Measurements from ENCODE around the gene BTBD9.
"Not testable (repeated sequence)": the region's sequence is repeated elsewhere in the genome, so short reads cannot be mapped to it uniquely, and the experiment has no call there.

The BTBD9 gene

DNA sequence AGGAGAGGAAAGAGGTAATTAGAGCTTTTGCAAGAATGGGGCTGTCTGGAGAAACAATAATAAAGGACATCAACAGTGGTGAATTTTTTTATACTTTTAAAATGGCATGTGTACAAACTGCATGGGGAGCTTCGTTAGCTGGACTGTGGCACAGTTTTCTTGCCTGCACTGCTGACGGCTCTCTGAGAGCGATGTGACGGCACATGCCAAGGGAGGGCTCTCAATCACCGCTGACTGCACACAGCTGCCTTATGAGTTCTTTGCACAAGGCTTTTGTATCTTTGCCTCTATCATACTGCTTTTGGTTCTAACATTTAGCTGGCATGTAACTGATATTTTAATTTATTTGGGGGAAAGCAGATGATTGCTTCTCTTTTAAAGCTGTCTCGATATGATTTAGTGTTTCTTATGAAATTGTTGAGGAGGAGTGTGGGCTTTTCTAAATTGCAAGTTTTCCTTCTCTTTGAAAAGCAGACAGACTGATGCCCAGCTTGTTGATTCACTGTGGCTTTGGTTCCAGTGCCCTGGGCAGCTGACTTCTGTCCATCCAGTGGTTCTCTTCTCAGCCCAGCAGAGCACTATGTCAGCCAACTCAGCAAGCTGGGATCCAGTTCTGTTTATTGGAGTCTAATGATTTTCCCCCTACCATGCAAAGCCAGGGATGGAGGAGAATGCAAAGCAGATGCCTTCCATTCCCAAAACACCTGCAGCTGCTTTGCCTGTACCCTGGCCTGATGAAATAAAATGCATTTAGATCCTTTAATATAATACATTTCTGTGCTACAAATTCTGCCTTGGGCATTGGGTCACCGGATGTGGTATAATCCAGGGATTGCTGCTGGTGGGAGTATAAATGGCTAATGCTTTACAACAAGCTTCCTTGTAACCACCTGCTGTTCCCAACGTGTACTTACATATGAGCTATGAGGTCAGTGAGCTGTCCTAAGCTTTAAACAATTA lies 496.3 kb downstream of the BTBD9 start:
- Mint-ChIP-seq H3K27ac (peak overlapping the region; percentile 16 to 23), H3K27me3 (no peaks in the 10 kb centered on the region), H3K4me3 (no peak overlapping the region), H3K9me3 (no peaks in the 10 kb centered on the region), H3K4me1 (ENCODE audit: low read depth in 2 of 2) (peaks cover 17 to 37% of the 10 kb centered on the region in 2 donors), H3K36me3 (ENCODE audit: insufficient read depth) (peaks cover 22% of the 10 kb centered on the region)
- DNase-seq (no peak), ATAC-seq (replicated peaks) (no peak)

DNA sequence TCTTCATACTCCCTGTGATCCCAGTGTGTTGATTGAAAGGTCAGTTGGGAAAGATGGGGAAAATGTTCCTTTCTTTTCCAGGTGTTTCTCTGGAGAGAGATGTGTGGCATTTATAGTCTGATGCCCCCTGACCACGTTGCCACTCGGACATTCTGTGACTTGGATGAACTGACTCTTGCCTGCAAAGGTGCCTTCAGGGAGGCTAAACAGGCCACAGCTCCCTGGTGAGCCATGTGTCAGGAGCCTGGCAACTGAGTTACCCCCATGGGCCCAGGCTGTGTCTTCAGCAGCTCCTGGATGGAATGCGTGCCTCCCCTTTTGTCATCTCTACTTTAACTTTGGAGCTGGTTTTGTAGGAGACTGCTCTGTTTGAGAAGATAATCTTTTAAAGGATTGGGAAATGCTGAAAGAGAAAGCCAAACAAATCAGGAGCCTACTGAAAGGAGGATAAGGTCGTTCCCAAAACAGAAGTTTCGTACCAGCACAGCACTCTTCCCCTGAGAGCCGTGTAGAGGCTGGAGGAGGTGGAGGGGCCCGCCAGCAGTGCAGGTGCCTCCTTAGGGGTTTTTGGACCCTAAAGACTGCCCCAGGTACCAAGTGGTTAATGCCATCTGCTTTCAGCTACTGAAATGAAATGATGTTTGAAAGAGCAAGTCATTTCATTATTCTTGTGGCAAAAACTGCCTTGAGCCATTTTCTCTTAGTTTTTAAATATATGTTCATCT lies 497.4 kb downstream of the BTBD9 start:
- ATAC-seq (replicated peaks): no peak
- Mint-ChIP-seq H3K36me3 (ENCODE audit: insufficient read depth) (peaks cover 20% of the 10 kb centered on the region), H3K9me3 (no peaks in the 10 kb centered on the region), H3K4me3 (no peak overlapping the region), H3K4me1 (ENCODE audit: low read depth in 2 of 2) (peaks cover 17 to 39% of the 10 kb centered on the region in 2 donors), H3K27me3 (no peaks in the 10 kb centered on the region), H3K27ac (peak overlapping the region; percentile 16 to 23)
- DNase-seq: no peak

DNA sequence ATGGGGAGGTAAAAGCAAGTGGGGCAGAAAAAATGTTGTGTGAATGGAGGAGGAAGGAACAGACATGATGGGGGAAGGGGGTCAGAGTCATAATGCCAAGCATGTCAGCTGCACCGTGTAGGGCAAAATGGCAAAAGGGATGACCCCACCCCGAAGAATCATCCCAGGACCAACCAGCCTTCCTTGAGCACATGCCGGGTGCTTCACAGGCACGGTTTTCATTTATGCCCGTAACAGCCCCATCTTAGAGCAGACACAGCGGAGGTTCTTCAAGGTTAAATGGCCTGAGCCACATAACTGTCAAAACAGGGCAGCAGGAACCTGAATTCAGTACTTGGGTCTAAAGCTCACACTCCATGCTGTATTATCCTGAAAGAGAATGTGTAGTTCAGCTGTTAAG lies 498.0 kb downstream of the BTBD9 start:
- H3K27ac Mint-ChIP-seq: peak overlapping the region in 1 of 2 donors; percentile 47
- H3K27me3 Mint-ChIP-seq: no peaks in the 10 kb centered on the region
- no peaks in the 10 kb centered on the region for H3K9me3 Mint-ChIP-seq
- no peak for ATAC-seq (replicated peaks)
- H3K36me3 Mint-ChIP-seq (ENCODE audit: insufficient read depth): peaks cover 20% of the 10 kb centered on the region
- no peak for DNase-seq
- peaks cover 17 to 41% of the 10 kb centered on the region in 2 donors for H3K4me1 Mint-ChIP-seq (ENCODE audit: low read depth in 2 of 2)
- H3K4me3 Mint-ChIP-seq: no peak overlapping the region

DNA sequence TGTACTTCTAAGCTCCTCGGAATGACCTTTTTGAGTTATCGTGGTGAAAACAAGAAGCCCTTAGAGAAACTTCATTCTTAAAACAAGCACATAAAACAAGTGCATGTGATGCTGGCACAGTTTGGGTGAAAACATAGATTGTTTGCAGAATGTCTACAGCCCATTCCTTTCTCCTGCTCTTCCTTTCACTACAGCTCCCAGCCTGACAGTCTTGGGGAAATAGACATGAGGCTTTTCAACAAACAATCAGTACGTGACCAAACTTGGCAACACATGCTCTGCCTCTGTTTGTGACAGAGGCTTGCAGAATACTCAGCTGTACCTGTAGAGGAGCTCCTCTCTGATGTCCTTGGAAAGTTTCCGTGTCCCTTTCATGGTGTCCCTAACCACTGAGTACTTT lies 498.6 kb downstream of the BTBD9 start:
- DNase-seq (no peak), ATAC-seq (replicated peaks) (no peak)
- H3K27me3 Mint-ChIP-seq: no peaks in the 10 kb centered on the region
- no peaks in the 10 kb centered on the region for H3K9me3 Mint-ChIP-seq
- peaks cover 20% of the 10 kb centered on the region for H3K36me3 Mint-ChIP-seq (ENCODE audit: insufficient read depth)
- no peak overlapping the region for H3K4me3 Mint-ChIP-seq
- peaks cover 17 to 38% of the 10 kb centered on the region in 2 donors for H3K4me1 Mint-ChIP-seq (ENCODE audit: low read depth in 2 of 2)
- H3K27ac Mint-ChIP-seq: peak overlapping the region in 1 of 2 donors; percentile 47

DNA sequence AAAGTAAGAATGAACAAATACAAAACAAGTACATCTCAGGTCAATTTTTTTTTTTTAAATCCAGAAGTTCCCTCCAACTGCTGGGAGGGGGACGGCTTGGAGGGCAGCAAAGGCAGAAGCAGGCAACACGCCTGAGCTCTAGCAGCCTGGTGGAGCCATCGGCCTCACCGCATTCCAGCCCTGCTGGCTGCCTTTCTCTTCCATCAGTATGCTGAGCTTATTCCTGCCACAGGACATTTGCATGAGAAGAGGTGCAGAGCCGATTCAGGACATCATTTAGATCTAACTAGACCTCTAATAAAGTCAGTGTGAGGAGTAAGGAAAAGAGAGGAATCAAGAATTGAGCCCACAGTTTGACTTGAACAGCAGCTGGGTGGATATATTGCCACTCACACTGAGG lies 501.4 kb downstream of the BTBD9 start:
- DNase-seq (no peak), ATAC-seq (replicated peaks) (no peak)
- Mint-ChIP-seq H3K9me3 (no peaks in the 10 kb centered on the region), H3K4me3 (no peak overlapping the region), H3K4me1 (ENCODE audit: low read depth in 2 of 2) (peaks cover 17 to 40% of the 10 kb centered on the region in 2 donors), H3K36me3 (ENCODE audit: insufficient read depth) (peaks cover 11% of the 10 kb centered on the region), H3K27me3 (no peaks in the 10 kb centered on the region), H3K27ac (no peak overlapping the region)

DNA sequence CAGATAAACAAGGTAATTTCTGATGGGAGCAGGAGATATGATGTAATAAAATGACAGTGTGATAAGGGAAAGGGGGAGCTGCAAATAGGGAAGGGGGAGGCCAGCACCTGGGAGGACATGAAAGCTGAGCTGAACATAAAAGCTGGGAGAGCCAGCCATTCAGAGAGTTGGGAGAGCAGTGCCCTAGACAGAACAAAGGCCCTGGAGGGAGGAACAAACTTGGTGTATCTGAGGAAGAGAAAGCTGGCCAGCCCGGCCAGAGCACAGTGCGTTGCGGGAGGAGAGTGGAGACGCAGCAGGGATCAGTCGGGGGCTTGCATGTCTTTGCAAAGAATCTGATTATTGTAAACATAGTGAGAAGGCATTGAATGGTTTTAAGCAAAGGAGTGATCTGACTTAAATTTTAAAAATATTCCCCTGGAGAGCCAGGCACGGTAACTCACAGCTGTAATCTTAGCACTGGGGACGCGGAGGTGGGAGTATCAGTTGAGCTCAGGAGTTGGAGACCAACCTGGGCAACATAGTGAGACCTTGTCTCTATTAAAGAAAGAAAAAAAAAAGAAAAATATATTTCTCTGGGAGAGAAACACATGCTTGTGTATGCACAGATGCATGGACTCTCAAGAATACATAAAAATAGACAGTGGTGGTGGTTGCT lies 502.0 kb downstream of the BTBD9 start:
- Mint-ChIP-seq H3K27me3 (no peaks in the 10 kb centered on the region), H3K4me3 (no peak overlapping the region), H3K27ac (peak overlapping the region in 1 of 2 donors; percentile 66), H3K9me3 (no peaks in the 10 kb centered on the region), H3K4me1 (ENCODE audit: low read depth in 2 of 2) (peaks cover 21 to 43% of the 10 kb centered on the region in 2 donors), H3K36me3 (ENCODE audit: insufficient read depth) (peaks cover 8% of the 10 kb centered on the region)
- ATAC-seq (replicated peaks) (no peak), DNase-seq (no peak)

DNA sequence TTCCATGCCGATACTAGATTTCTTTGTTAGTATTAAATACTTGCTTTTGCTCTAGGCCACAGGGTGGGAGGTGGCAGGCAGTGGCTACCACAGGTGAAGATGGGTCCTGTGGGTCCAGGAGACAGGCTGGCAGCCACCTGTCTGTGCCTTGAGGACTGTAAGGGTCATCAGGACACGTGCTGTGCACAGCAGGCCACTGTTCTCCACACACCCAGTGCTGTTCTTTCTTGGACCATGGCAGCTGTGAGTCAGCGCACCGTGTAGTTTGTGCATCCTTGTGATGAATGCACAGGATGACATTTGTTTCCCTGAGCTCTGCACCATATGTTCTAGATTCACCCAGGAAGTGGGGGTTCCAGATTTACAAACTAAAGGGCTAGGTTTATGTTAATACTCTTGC lies 503.2 kb downstream of the BTBD9 start:
- Mint-ChIP-seq H3K36me3 (ENCODE audit: insufficient read depth) (peaks cover 4% of the 10 kb centered on the region), H3K27me3 (no peaks in the 10 kb centered on the region), H3K9me3 (no peaks in the 10 kb centered on the region), H3K27ac (no peak overlapping the region), H3K4me3 (no peak overlapping the region), H3K4me1 (ENCODE audit: low read depth in 2 of 2) (peaks cover 24 to 46% of the 10 kb centered on the region in 2 donors)
- ATAC-seq (replicated peaks): no peak
- no peak for DNase-seq

DNA sequence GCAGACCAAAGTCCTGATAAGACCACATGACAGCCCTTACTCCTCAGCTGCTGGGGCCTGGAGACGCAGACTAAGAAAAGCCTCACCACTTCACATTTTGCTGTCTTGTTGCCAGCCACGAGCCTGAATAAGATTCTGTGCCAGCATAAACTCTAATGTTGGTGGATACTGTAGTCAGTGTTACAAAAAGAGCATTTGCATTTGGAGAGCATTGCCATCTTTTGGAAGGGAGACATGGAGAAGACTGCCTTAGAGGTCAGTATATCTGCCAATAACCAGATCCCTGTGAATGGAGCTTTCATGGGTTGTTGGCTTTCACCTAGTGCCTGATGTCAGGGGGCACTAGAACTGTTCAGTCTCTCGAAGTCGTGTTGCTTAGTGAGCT lies 505.0 kb downstream of the BTBD9 start:
- Mint-ChIP-seq H3K27ac (no peak overlapping the region), H3K9me3 (no peaks in the 10 kb centered on the region), H3K27me3 (no peaks in the 10 kb centered on the region), H3K4me3 (no peak overlapping the region), H3K36me3 (ENCODE audit: insufficient read depth) (peaks cover 4% of the 10 kb centered on the region), H3K4me1 (ENCODE audit: low read depth in 2 of 2) (peaks cover 31 to 51% of the 10 kb centered on the region in 2 donors)
- no peak for ATAC-seq (replicated peaks)
- DNase-seq: no peak

DNA sequence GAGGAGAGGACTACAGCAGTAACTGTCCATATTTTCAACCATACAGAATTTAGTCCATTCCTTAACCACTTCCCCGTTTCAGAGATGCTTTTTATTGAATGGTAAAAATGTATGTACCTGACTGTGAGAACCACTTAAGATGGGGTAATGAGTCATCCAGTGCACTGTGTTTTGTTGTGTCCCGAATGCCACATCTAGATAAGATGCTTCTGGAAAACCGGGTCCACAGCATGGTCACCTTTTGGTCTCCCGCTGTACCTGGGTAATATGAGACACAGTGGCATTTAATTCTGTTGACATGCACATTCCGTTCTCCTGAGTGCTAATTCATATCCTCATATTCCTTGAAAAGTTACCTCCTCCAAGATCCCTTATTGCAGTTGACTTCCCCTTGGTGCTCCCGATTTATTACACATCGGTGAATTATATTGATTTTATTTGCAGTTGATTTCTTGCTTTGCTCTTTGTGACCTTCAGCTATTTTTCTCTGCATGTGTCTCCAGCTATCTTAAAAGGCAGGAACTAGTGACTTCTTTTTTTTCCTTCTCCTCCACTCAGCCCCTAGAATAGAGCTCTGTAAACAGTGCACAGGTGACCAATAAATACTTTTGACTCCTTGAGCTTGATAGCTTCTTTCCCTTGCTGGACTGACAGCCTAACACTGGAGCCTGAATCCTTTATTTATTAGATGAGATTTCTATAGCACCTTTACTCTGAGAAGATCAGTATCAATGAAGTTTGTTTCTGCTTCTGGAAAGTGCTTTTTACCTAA lies 505.6 kb downstream of the BTBD9 start:
- ATAC-seq (replicated peaks) (no peak), DNase-seq (no peak)
- H3K4me3 Mint-ChIP-seq: no peak overlapping the region
- peaks cover 4% of the 10 kb centered on the region for H3K36me3 Mint-ChIP-seq (ENCODE audit: insufficient read depth)
- no peaks in the 10 kb centered on the region for H3K9me3 Mint-ChIP-seq
- H3K27me3 Mint-ChIP-seq: no peaks in the 10 kb centered on the region
- H3K4me1 Mint-ChIP-seq (ENCODE audit: low read depth in 2 of 2): peaks cover 34 to 56% of the 10 kb centered on the region in 2 donors
- H3K27ac Mint-ChIP-seq: no peak overlapping the region

DNA sequence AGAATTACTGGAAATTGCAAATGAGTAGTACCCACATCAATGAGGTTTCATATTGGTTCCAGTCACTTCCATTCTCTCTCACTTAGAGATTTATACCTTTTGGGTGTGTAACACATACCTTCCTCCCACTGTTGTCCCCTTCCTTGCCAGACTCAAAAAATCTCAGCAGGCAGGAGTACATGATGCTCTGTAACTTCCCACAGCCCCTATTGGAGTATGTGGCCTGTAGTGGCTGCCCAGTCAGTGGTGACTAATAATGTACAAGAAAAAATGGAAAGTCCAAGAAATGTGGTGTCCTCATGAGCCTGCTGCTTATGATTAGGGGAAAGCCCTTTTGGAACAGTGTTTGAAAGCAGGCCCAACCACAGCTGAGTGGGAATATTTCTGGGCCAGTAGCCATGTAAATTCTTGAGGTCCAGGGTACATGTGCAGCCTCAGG lies 508.2 kb downstream of the BTBD9 start:
- ATAC-seq (replicated peaks) (no peak), DNase-seq (no peak)
- Mint-ChIP-seq H3K4me1 (ENCODE audit: low read depth in 2 of 2) (peaks cover 35 to 63% of the 10 kb centered on the region in 2 donors), H3K36me3 (ENCODE audit: insufficient read depth) (peaks cover 4% of the 10 kb centered on the region), H3K4me3 (no peak overlapping the region), H3K27me3 (no peaks in the 10 kb centered on the region), H3K9me3 (no peaks in the 10 kb centered on the region), H3K27ac (no peak overlapping the region)

DNA sequence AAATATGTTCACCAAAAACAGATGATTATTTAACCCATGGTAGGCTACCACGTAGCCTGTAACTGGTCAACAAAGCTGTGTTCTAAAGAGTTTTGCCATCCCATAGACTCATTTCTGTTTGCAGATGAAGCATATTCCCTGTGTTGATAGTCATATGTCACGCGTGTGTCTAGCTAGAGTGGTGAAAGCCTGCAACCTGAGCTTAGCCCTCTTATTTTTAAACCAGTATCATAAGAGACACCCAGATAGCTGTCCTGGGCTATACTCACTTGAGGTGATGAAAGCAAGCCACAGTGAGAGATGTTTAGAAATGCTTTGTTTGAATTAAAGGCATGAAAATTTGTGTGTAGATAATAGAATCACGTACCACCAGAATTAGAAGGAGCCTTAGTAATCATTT lies 512.4 kb downstream of the BTBD9 start:
- Mint-ChIP-seq H3K4me1 (ENCODE audit: low read depth in 2 of 2) (peaks cover 25 to 54% of the 10 kb centered on the region in 2 donors), H3K27ac (no peak overlapping the region), H3K36me3 (ENCODE audit: insufficient read depth) (peaks cover 2% of the 10 kb centered on the region)

DNA sequence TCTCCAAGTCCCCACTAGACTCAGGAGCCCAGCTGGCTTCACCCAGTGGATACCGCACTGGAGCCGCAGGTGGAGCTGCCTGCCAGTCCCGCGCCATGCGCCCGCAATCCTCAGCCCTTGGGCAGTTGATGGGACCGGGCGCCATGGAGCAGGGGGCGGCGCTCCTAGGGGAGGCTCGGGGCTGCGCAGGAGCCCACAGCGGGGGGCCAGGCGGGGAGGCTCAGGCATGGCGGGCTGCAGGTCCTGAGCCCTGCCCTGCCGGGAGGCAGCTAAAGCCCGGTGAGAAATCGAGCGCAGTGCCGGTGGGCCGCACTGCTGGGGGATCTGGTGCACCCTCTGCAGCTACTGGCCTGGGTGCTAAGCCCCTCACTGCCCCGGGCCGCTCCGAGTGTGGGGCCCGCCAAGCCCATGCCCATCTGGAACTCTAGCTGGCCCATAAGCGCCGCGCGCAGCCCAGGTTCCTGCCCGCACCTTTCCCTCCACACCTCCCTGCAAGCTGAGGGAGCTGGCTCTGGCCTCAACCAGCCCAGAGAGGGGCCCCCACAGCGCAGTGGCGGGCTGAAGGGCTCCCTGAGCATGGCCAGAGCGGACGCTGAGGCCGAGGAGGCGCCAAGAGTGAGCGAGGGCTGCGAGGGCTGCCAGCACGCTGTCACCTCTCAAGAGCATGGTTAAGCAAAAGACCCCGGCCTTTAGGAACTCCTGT lies 515.4 kb downstream of the BTBD9 start:
- DNase-seq; H3K27me3 Mint-ChIP-seq; H3K27ac Mint-ChIP-seq; H3K9me3 Mint-ChIP-seq; H3K4me3 Mint-ChIP-seq; ATAC-seq (replicated peaks): not testable (repeated sequence)
- H3K36me3 Mint-ChIP-seq (ENCODE audit: insufficient read depth): peaks cover 17% of the 10 kb centered on the region
- peaks cover 9 to 40% of the 10 kb centered on the region in 2 donors for H3K4me1 Mint-ChIP-seq (ENCODE audit: low read depth in 2 of 2)

More for the DNA sequence above, 512.4 kb downstream of the BTBD9 start:
- Mint-ChIP-seq H3K27me3 (no peaks in the 10 kb centered on the region), H3K4me3 (no peak overlapping the region), H3K9me3 (no peaks in the 10 kb centered on the region)
- ATAC-seq (replicated peaks) (no peak), DNase-seq (no peak)
